GM10847 (cell line): ENCODE results near the gene CLDN9.

Experiments used
- POLR2A ChIP-seq: IDR thresholded peaks from 2 replicates; pipeline ENCODE4 v1.6.1; 2011; ENCODE audit not compliant: insufficient read length; ENCODE audit errors: extremely low read depth

The CLDN9 gene

GRCh38 chr16:3059723-3060242 is 47.1 kb downstream of the CLDN9 start:
- TF ChIP-seq POLR2A, result no peak

DNA sequence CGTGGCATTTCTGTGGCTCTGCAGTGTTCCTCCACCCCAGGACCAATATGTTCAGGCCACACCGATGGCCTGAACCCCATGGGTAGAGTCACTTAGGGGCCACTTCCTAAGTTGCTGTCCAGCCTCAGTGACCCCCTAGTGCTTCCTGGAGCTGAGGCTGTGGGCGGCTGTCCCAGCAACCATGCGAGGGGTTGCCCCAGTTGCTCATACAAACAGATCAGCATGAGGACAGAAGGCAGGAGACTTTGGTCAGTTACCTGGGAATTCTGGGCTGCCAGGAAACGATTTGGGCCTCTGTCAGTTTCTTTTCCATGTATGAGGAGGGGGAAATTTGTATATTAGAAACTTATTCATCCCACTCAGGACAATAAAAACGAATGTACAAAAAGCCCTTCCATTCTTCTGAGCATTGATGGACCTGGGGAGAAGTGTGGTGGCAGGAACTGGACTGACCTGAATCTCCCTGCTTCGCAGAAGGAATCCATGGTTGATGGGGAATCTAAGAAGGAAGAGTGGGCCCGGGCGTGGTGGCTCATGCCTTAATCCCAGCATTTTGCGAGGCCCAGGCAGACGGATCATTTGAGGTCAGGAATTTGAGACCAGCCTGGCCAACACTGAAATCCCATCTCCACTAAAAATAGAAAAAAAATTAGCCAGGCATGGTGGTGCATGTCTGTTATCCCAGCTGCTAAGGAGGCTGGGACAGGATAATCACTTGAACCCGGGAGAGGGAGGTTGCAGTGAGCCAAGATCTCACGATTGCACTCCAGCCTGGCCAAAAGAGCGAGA is 47.8 kb downstream of the CLDN9 start:
- TF ChIP-seq POLR2A, result no peak

DNA sequence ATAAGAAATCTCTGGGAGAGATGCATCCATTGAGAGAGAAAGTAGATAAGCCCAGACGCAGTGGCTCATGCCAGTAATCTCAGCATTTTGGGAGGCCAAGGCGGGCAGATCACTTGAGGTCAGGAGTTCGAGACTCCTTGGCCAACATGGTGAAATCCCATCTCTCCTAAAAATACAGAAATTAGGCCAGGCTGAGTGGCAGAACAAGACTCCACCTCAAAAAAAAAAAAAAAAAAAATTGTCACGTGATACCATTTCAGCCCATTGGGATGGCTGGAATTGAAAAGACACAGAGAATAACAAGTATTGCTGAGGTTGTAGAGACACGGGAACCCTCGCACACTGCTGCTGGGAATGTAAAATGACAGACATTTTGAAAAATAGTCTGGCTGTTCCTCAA is 49.8 kb downstream of the CLDN9 start:
- TF ChIP-seq POLR2A, result no peak

DNA sequence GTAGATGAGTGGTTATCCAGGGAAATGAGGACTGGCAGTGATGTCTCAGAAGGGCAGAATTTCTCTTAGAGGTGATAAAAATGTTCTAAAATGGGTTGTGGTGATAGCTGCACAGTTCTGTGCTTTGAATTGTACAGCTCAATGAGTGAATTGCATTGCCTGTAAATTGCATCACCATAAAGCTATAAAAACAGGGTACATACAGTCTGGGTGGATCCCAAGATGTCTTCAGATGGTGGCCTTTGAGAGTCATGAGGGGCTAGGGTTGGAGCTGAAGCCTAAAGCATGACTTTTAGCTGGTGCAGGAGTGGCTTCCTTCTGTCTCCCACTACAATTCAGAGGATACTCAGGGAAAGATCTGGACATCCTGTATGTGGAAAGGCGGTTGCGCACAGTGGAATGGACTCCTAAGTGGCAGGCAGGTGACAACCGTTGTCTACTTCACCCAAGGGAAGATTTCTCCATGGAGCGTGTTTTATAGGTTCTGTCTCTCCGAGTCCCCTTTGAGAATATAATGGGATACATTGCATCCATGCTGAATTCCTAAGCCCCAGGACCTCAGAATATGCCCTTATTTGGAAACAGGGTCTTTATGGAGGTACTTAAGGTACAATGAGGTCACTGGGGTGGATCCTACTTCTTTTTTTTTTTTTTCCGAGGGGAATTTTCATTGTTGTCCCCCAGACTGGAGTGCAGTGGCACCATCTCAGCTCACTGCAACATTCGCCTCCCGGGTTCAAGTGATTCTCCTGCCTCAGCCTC is 51.1 kb downstream of the CLDN9 start:
- no peak for TF ChIP-seq POLR2A
